ENCODE data around the gene MUC2.

Gene MUC2

GRCh38 chr11:1060410-1060809 is 14.3 kb upstream of the MUC2 start:
- TF ChIP-seq CTCF (IDR thresholded peaks at IDR 0.05; ENCODE audit: low read depth, low read length) = no peak
- DNase-seq (ENCODE audit: extremely low read depth, low read depth) = no peak

- peak; percentile 29 for DNase-seq (ENCODE audit: extremely low read depth, low read depth)
- TF ChIP-seq CTCF (IDR thresholded peaks at IDR 0.05; ENCODE audit: low read depth, low read length) = no peak
These were observed 13.6 kb upstream of the MUC2 start for GRCh38 chr11:1060852-1061616.

- no peak for TF ChIP-seq CTCF (IDR thresholded peaks at IDR 0.05; ENCODE audit: low read depth, low read length)
- no peak for DNase-seq (ENCODE audit: extremely low read depth, low read depth)
These were observed 12.4 kb upstream of the MUC2 start for GRCh38 chr11:1062075-1062820.

DNA sequence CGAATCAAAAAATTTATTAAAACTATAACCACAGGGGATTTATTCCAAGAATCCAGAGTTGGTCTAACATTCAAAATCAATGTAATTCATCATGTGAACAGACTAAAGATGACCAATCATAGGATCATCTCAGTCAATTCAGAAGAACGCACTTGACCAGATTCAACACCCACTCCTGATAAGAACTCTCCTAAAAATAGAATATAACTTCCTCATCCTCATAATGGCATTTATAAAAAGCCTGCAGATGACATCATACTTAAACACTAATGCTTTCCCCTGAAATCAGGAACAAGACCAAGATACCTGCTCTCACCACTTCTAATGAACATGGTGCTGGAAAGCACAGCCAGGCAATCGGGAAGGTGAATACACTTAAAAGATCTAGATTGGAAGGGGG is 10.5 kb upstream of the MUC2 start:
- no peak for DNase-seq (ENCODE audit: extremely low read depth, low read depth)

GRCh38 chr11:1067812-1068496 is 6.7 kb upstream of the MUC2 start:
- no peak for DNase-seq (ENCODE audit: extremely low read depth, low read depth)

More for the DNA sequence above, 10.5 kb upstream of the MUC2 start:
- no peak for TF ChIP-seq CTCF (IDR thresholded peaks at IDR 0.05; ENCODE audit: low read depth, low read length)

GRCh38 chr11:1069740-1070139 is 4.9 kb upstream of the MUC2 start:
- no peak for DNase-seq (ENCODE audit: extremely low read depth, low read depth)
- no peak for TF ChIP-seq CTCF (IDR thresholded peaks at IDR 0.05; ENCODE audit: low read depth, low read length)

More at GRCh38 chr11:1067812-1068496, 6.7 kb upstream of the MUC2 start:
- TF ChIP-seq CTCF (IDR thresholded peaks at IDR 0.05; ENCODE audit: low read depth, low read length) = no peak

All from AG09319 (cell line).